ENCODE data around the gene PNKP. TPM values are rescaled to one million over a fixed set of nuclear protein-coding genes. Genes with fewer than 3 reads are reported as not detected.
A peak's percentile ranks its signal among the peaks of the same experiment; 100 is the strongest.

PNKP gene
- total and polyA plus RNA-seq, 10 of the 15 experiments (the other 5 are each of a cell fraction or from before 2014, with no cell fraction given), result 2.9 to 82.3 (median 33.2) TPM

DNA sequence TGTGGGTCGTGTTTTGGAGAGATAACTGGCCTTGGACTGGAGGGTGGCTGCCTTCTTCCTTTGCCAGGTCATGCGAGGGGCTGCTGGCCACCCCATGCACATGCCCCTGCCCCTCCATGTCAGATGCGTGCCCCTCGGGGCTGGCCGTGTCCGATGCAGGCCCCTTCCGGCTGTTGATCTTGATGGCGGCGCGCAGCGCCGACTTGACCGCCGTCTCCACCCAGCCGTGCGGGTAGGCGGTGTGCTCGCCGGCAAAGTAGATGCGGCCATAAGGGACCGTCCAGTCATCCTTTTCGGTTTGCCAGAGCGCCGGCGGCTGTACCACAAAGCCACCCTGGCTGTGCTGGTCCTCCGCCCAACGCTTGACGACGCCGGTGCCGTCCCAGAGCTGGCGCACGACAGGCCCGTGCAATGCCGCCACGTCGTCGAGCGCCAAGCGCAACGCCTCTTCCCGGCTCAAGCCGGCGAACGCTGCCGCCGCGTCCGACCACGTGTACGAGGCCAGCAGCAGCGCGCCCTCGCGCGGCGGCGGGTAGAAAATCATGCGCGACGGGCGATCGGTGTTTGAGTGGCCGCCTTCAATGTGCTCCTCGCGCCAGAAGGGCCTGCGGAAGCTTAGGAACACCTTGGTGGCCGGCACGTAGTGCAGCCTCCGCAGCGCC is 22.4 kb upstream of the PNKP start (continued):
- TF ChIP-seq, protein P1, sequence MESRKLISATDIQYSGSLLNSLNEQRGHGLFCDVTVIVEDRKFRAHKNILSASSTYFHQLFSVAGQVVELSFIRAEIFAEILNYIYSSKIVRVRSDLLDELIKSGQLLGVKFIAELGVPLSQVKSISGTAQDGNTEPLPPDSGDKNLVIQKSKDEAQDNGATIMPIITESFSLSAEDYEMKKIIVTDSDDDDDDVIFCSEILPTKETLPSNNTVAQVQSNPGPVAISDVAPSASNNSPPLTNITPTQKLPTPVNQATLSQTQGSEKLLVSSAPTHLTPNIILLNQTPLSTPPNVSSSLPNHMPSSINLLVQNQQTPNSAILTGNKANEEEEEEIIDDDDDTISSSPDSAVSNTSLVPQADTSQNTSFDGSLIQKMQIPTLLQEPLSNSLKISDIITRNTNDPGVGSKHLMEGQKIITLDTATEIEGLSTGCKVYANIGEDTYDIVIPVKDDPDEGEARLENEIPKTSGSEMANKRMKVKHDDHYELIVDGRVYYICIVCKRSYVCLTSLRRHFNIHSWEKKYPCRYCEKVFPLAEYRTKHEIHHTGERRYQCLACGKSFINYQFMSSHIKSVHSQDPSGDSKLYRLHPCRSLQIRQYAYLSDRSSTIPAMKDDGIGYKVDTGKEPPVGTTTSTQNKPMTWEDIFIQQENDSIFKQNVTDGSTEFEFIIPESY (IDR thresholded peaks at IDR 0.05), result peak; percentile 89
- TF ChIP-seq SMARCA5 (IDR thresholded peaks at IDR 0.05) (peak; percentile 69; the same call in 1 of the 2 replicates), POLR2AphosphoS2 (IDR thresholded peaks at IDR 0.05; ENCODE audit: low read depth, low read length) (peak; percentile 44; the same call in 1 of the 2 replicates), ETV6 (conservative IDR thresholded peaks at IDR 0.05 in 1 of 2, IDR thresholded peaks at IDR 0.05 in 1 of 2; ENCODE audit: borderline replicate concordance in 1 of 2, low read depth in 1 of 2) (no peak), BMI1 (IDR thresholded peaks at IDR 0.05; ENCODE audit: borderline replicate concordance) (no peak), ZNF622 (IDR thresholded peaks at IDR 0.05) (no peak), STAT3 (IDR thresholded peaks at IDR 0.05; ENCODE audit: low read depth, low read length) (no peak), RBBP5 (conservative IDR thresholded peaks at IDR 0.05) (no peak), RFX5 (IDR thresholded peaks at IDR 0.05; ENCODE audit: low read depth, low read length) (no peak), SRF (IDR thresholded peaks at IDR 0.05; ENCODE audit: low read depth in 2 of 2, low read length in 2 of 2) (0 out of 4 replicates have a peak, but pooled peaks of 1 of the 2 experiments have one; percentile 4), ZNF207 (IDR thresholded peaks at IDR 0.05; ENCODE audit: borderline replicate concordance) (peak; percentile 65; the same call in 1 of the 2 replicates), CHD1 (IDR thresholded peaks at IDR 0.05; ENCODE audit: low read depth, low read length) (no peak), ZNF24 (IDR thresholded peaks at IDR 0.05) (no peak)
- TF ChIP-seq, protein P2, sequence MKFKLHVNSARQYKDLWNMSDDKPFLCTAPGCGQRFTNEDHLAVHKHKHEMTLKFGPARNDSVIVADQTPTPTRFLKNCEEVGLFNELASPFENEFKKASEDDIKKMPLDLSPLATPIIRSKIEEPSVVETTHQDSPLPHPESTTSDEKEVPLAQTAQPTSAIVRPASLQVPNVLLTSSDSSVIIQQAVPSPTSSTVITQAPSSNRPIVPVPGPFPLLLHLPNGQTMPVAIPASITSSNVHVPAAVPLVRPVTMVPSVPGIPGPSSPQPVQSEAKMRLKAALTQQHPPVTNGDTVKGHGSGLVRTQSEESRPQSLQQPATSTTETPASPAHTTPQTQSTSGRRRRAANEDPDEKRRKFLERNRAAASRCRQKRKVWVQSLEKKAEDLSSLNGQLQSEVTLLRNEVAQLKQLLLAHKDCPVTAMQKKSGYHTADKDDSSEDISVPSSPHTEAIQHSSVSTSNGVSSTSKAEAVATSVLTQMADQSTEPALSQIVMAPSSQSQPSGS (IDR thresholded peaks at IDR 0.05; ENCODE audit: low read length), result no peak
- TF ChIP-seq, protein P3, sequence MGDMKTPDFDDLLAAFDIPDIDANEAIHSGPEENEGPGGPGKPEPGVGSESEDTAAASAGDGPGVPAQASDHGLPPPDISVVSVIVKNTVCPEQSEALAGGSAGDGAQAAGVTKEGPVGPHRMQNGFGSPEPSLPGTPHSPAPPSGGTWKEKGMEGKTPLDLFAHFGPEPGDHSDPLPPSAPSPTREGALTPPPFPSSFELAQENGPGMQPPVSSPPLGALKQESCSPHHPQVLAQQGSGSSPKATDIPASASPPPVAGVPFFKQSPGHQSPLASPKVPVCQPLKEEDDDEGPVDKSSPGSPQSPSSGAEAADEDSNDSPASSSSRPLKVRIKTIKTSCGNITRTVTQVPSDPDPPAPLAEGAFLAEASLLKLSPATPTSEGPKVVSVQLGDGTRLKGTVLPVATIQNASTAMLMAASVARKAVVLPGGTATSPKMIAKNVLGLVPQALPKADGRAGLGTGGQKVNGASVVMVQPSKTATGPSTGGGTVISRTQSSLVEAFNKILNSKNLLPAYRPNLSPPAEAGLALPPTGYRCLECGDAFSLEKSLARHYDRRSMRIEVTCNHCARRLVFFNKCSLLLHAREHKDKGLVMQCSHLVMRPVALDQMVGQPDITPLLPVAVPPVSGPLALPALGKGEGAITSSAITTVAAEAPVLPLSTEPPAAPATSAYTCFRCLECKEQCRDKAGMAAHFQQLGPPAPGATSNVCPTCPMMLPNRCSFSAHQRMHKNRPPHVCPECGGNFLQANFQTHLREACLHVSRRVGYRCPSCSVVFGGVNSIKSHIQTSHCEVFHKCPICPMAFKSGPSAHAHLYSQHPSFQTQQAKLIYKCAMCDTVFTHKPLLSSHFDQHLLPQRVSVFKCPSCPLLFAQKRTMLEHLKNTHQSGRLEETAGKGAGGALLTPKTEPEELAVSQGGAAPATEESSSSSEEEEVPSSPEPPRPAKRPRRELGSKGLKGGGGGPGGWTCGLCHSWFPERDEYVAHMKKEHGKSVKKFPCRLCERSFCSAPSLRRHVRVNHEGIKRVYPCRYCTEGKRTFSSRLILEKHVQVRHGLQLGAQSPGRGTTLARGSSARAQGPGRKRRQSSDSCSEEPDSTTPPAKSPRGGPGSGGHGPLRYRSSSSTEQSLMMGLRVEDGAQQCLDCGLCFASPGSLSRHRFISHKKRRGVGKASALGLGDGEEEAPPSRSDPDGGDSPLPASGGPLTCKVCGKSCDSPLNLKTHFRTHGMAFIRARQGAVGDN (IDR thresholded peaks at IDR 0.05), result peak; percentile 98
- TF ChIP-seq, protein P4, sequence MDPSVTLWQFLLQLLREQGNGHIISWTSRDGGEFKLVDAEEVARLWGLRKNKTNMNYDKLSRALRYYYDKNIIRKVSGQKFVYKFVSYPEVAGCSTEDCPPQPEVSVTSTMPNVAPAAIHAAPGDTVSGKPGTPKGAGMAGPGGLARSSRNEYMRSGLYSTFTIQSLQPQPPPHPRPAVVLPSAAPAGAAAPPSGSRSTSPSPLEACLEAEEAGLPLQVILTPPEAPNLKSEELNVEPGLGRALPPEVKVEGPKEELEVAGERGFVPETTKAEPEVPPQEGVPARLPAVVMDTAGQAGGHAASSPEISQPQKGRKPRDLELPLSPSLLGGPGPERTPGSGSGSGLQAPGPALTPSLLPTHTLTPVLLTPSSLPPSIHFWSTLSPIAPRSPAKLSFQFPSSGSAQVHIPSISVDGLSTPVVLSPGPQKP (IDR thresholded peaks at IDR 0.05; ENCODE audit: low read depth, low read length), result no peak
- TF ChIP-seq, protein P5, sequence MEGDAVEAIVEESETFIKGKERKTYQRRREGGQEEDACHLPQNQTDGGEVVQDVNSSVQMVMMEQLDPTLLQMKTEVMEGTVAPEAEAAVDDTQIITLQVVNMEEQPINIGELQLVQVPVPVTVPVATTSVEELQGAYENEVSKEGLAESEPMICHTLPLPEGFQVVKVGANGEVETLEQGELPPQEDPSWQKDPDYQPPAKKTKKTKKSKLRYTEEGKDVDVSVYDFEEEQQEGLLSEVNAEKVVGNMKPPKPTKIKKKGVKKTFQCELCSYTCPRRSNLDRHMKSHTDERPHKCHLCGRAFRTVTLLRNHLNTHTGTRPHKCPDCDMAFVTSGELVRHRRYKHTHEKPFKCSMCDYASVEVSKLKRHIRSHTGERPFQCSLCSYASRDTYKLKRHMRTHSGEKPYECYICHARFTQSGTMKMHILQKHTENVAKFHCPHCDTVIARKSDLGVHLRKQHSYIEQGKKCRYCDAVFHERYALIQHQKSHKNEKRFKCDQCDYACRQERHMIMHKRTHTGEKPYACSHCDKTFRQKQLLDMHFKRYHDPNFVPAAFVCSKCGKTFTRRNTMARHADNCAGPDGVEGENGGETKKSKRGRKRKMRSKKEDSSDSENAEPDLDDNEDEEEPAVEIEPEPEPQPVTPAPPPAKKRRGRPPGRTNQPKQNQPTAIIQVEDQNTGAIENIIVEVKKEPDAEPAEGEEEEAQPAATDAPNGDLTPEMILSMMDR (IDR thresholded peaks at IDR 0.05 in 2 of 3, conservative IDR thresholded peaks at IDR 0.05 in 1 of 3; ENCODE audit: control insufficient read depth in 2 of 3, extremely low read depth in 1 of 3, insufficient read depth in 1 of 3, low read depth in 3 of 3, low read length in 3 of 3), result peak; percentile 64 to 79 (median 71)
